GM23338 (cell line): ENCODE data around the gene RGMB. TPM values are rescaled to one million over a fixed set of nuclear protein-coding genes. Genes with fewer than 3 reads are reported as not detected.

Experiments used
- ATAC-seq: fragments of 200-7000 bp; cut with Tn5 transposase; 3 replicates; pipeline ENCODE4 v1.9.1; 2020
- DNase-seq: peaks from one replicate; pipeline ENCODE4 v3.0.0-alpha.2; 2015; ENCODE audit warnings: low spot score
- H2AFZ ChIP-seq: fragments of 200-600 bp; sonication (generic); 2 replicates; pipeline ENCODE4 v1.8.0; 2016; ENCODE audit warnings: antibody characterized with exemption, mild to moderate bottlenecking, moderate library complexity
- H3F3A ChIP-seq: fragments of 200-600 bp; sonication (generic); replicated peaks from 2 replicates; pipeline ENCODE4 v1.8.0; 2017; ENCODE audit warnings: antibody characterized with exemption, mixed run types, low read depth
- H3K27ac ChIP-seq: fragments of 200-600 bp; sonication (generic); 2 replicates; pipeline ENCODE4 v1.6.1; 2016; ENCODE audit warnings: low read depth
- H3K27me3 ChIP-seq: fragments of 200-600 bp; sonication (generic); 2 replicates; pipeline ENCODE4 v1.8.0; 2016; ENCODE audit warnings: mild to moderate bottlenecking, mixed run types, moderate library complexity; ENCODE audit not compliant: insufficient read depth
- H3K36me3 ChIP-seq: fragments of 200-600 bp; sonication (generic); 2 replicates; pipeline ENCODE4 v1.8.0; 2016; ENCODE audit warnings: mild to moderate bottlenecking; ENCODE audit not compliant: insufficient read depth
- H3K4me1 ChIP-seq: fragments of 200-600 bp; sonication (generic); 2 replicates; pipeline ENCODE4 v1.8.0; 2016; ENCODE audit warnings: mild to moderate bottlenecking, moderate library complexity; ENCODE audit not compliant: insufficient read depth
- H3K4me2 ChIP-seq: fragments of 200-600 bp; sonication (generic); 2 replicates; pipeline ENCODE4 v1.7.1; 2017; ENCODE audit warnings: mixed run types
- H3K4me3 ChIP-seq: fragments of 200-600 bp; sonication (generic); 2 replicates; pipeline ENCODE4 v1.6.1; 2016; ENCODE audit warnings: mixed run types
- H3K79me2 ChIP-seq: fragments of 200-600 bp; sonication (generic); replicated peaks from 2 replicates; pipeline ENCODE4 v1.8.0; 2017; ENCODE audit warnings: mild to moderate bottlenecking; ENCODE audit not compliant: insufficient read depth
- H3K9me2 ChIP-seq: fragments of 200-600 bp; sonication (generic); 2 replicates; pipeline ENCODE4 v1.8.0; 2017; ENCODE audit not compliant: insufficient read depth
- H4K20me1 ChIP-seq: fragments of 200-600 bp; sonication (generic); replicated peaks from 2 replicates; pipeline ENCODE4 v1.8.0; 2017; ENCODE audit warnings: mild to moderate bottlenecking; ENCODE audit not compliant: insufficient read depth
- H3K27ac Mint-ChIP-seq: 2 replicates; pipeline ENCODE4 v1.8.0; 2020; ENCODE audit warnings: inconsistent platforms, mild to moderate bottlenecking, moderate library complexity, mixed read lengths
- H3K27me3 Mint-ChIP-seq: 3 replicates; pipeline ENCODE4 v1.8.0; 2022; ENCODE audit warnings: low read depth, mild to moderate bottlenecking, moderate library complexity, mixed read lengths, inconsistent platforms; ENCODE audit not compliant: insufficient read depth, poor library complexity
- H3K36me3 Mint-ChIP-seq: 3 replicates; pipeline ENCODE4 v1.8.0; 2021; ENCODE audit warnings: low read depth, mild to moderate bottlenecking, inconsistent platforms, moderate library complexity, mixed read lengths
- H3K4me1 Mint-ChIP-seq: 3 replicates; pipeline ENCODE4 v1.8.0; 2020; ENCODE audit warnings: mild to moderate bottlenecking, inconsistent platforms, mixed read lengths
- H3K4me3 Mint-ChIP-seq: 3 replicates; pipeline ENCODE4 v1.8.0; 2021; ENCODE audit warnings: moderate library complexity, mild to moderate bottlenecking, inconsistent platforms, mixed read lengths
- H3K9me3 Mint-ChIP-seq: 3 replicates; pipeline ENCODE4 v1.8.0; 2020; ENCODE audit warnings: moderate library complexity, mild to moderate bottlenecking, inconsistent platforms, mixed read lengths
- CREB1 ChIP-seq: fragments of 250-450 bp; sonication (Bioruptor Pico); IDR thresholded peaks from 2 replicates; pipeline ENCODE4 v1.5.0; 2020; ENCODE audit warnings: low read depth, mild to moderate bottlenecking, moderate library complexity
- EZH2 ChIP-seq: fragments of 200-600 bp; sonication (generic); IDR thresholded peaks from one replicate; pipeline ENCODE4 v1.8.0; 2017; ENCODE audit warnings: antibody characterized with exemption, mild to moderate bottlenecking, low read depth; ENCODE audit not compliant: unreplicated experiment
- EZH2phosphoT487 ChIP-seq: fragments of 200-600 bp; sonication (generic); IDR thresholded peaks from one replicate; pipeline ENCODE4 v1.8.1; 2018; ENCODE audit warnings: antibody characterized with exemption; ENCODE audit not compliant: unreplicated experiment
- NANOG ChIP-seq: IDR thresholded peaks from 2 replicates; pipeline ENCODE4 v1.6.1; 2016; ENCODE audit warnings: antibody characterized with exemption, borderline replicate concordance
- POLR2AphosphoS5 ChIP-seq: IDR thresholded peaks from 2 replicates; pipeline ENCODE4 v1.6.1; 2016; ENCODE audit warnings: antibody characterized with exemption, low read depth
- REST ChIP-seq: IDR thresholded peaks from one replicate; pipeline ENCODE4 v1.6.1; 2018; ENCODE audit warnings: antibody characterized with exemption; ENCODE audit not compliant: unreplicated experiment
- ZNF462 ChIP-seq: fragments of 250-450 bp; sonication (Bioruptor Pico); IDR thresholded peaks from 2 replicates; pipeline ENCODE4 v1.5.0; 2020; ENCODE audit warnings: mild to moderate bottlenecking, moderate library complexity
- polyA plus RNA-seq: library from polyadenylated mRNA; unstranded; fragments of >200 nt; fragmentation: Nextera tagmentation; extraction: Ambion mirVana; gene quantifications from 2 replicates; pipeline ENCODE4 v1.2.1, GENCODE V29; 2016
- total RNA-seq: library from RNA; depleted of rRNA; stranded (reverse); fragments of >200 nt; shearing (Covaris generic); gene quantifications from 2 replicates; pipeline ENCODE4 v1.2.3, GENCODE V29; 2014

Gene RGMB
- total and polyA plus RNA-seq, 2 experiments from 2014 or later = 21.7 to 34.3 TPM

GRCh38 chr5:98755406-98755805 lies 18.1 kb upstream of the RGMB start:
- Mint-ChIP-seq H3K4me1 (peaks cover 23% of the 10 kb centered on the region), H3K36me3 (peaks cover 7% of the 10 kb centered on the region; the same call in 2 of the 3 replicates), H3K27me3 (no peaks in the 10 kb centered on the region), H3K9me3 (peaks cover 9% of the 10 kb centered on the region; the same call in 1 of the 3 replicates), H3K27ac (no peak overlapping the region), H3K4me3 (no peak overlapping the region)
- H2AFZ ChIP-seq = no peak overlapping the region
- no peaks in the 10 kb centered on the region for H3K27me3 ChIP-seq
- DNase-seq = no peak
- H3K27ac ChIP-seq = no peak overlapping the region
- H3K4me3 ChIP-seq = no peak overlapping the region
- H4K20me1 ChIP-seq = no peaks in the 10 kb centered on the region
- H3F3A ChIP-seq = no peaks in the 10 kb centered on the region
- H3K9me2 ChIP-seq = no peaks in the 10 kb centered on the region
- peaks cover 36% of the 10 kb centered on the region for H3K4me1 ChIP-seq
- ATAC-seq = no peak
- H3K79me2 ChIP-seq = no peaks in the 10 kb centered on the region
- TF ChIP-seq POLR2AphosphoS5 (no peak), EZH2phosphoT487 (no peak), NANOG (no peak), REST (no peak), CREB1 (CRISPR knock-in tag) (no peak), EZH2 (no peak), ZNF462 (no peak)
- no peaks in the 10 kb centered on the region for H3K36me3 ChIP-seq
- H3K4me2 ChIP-seq = no peak overlapping the region
